Vagina (tissue), 2 donors: ENCODE results near the gene AATK.

Experiments
- POLR2AphosphoS5 ChIP-seq, 2 donors: sonication (generic); formaldehyde crosslinking; IDR thresholded peaks; one replicate each; pipeline ENCODE4 v1.9.0; 2017; ENCODE audit warnings: antibody characterized with exemption in 2 of 2, mild to moderate bottlenecking in 2 of 2, low read depth in 1 of 2; ENCODE audit not compliant: insufficient read depth in 1 of 2
- TF ChIP-seq, protein P1 (sequence below), 3 experiments: fragments of 450-650 bp in 2 of 3; fragments of 200-600 bp in 1 of 3; sonication (generic) in 1 of 3; IDR thresholded peaks; one replicate each; pipeline ENCODE4 v1.5.1; 2017 to 2019; ENCODE audit warnings: antibody characterized with exemption in 3 of 3, mild to moderate bottlenecking in 2 of 3, moderate library complexity in 2 of 3

DNA sequence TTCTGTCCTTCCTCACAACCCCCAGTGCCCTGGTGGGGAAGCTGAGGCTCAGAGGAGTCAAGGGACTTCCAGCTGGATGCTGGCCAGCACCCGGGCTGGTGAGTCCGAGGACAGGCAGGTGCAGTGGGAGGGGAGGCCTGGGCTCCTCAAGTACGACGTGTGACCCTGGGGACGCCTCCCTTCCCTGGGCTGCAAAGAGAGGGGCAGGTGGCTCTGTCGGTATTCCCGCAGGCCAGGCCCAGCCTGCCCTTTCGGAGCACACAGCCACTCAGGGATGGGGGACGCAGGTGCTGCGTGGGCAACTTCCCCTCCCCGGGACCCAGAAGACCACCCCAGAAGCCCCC, 33.9 kb downstream of the AATK start:
- TF ChIP-seq, protein P1, sequence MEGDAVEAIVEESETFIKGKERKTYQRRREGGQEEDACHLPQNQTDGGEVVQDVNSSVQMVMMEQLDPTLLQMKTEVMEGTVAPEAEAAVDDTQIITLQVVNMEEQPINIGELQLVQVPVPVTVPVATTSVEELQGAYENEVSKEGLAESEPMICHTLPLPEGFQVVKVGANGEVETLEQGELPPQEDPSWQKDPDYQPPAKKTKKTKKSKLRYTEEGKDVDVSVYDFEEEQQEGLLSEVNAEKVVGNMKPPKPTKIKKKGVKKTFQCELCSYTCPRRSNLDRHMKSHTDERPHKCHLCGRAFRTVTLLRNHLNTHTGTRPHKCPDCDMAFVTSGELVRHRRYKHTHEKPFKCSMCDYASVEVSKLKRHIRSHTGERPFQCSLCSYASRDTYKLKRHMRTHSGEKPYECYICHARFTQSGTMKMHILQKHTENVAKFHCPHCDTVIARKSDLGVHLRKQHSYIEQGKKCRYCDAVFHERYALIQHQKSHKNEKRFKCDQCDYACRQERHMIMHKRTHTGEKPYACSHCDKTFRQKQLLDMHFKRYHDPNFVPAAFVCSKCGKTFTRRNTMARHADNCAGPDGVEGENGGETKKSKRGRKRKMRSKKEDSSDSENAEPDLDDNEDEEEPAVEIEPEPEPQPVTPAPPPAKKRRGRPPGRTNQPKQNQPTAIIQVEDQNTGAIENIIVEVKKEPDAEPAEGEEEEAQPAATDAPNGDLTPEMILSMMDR (IDR thresholded peaks at IDR 0.05): no peak
- TF ChIP-seq POLR2AphosphoS5 (IDR thresholded peaks at IDR 0.05; ENCODE audit: insufficient read depth in 1 of 2, low read depth in 1 of 2): no peak
